DND-41 (cell line): Measurements from ENCODE around the gene AHRR.

Experiments used
- EZH2 ChIP-seq: IDR thresholded peaks from 3 replicates; pipeline ENCODE4 v1.6.1; 2012; ENCODE audit warnings: borderline replicate concordance, low read depth, mild to moderate bottlenecking, moderate library complexity, low read length, inconsistent platforms; ENCODE audit not compliant: severe bottlenecking
- TF ChIP-seq, protein P1 (sequence below): IDR thresholded peaks from 2 replicates; pipeline ENCODE4 v1.5.1; 2012; ENCODE audit warnings: borderline replicate concordance, low read length, moderate library complexity, mild to moderate bottlenecking; ENCODE audit not compliant: poor library complexity, severe bottlenecking; ENCODE audit errors: extremely low read depth

DNA sequence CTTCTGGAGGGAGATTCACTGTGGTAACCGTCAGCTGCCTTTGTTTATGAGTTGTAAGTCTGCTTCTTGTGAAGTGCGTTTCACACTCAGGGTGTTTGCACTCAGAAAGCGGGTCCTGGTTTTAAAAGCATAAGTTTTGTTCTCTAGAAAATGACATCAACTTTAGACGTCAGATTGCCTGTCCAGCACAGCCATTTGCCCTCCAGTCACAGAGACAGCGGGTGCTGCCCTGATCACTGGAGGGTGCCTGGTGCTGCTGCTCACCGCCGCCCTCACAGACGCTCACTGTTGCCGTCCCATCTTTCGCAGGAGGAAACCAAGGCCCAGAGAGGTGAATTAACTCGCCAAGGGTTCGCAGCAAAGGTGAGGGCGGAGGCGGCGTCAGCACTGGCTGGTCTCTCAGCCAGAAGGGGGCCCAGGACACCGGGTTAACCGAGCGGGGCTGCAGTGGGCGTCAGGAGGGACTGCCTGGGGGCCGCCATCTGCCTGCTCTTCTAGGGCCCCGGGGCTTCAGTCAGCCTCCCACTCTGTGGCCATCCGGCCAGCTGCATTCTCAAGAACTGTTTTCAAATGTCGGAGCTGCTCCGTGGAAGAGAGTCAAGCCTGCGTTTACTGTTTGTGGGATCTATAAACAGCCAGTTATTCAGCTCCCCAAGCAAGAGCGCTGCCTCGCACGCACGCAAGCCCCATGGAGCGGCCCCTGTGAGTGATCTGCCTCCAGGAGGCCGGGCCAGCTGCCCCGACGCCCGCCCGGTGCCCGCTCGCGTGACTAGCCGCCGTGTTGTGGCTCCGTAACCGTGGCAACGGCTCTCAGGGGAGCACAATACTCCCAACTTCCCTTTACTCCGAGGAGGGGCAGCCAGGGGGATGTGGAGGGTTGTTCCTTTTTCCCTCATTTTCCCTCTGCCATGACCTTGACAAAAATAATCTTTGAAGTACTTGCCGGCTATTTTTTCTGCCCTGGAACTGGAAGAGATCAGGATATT, 78.1 kb downstream of the AHRR start:
- TF ChIP-seq, protein P1, sequence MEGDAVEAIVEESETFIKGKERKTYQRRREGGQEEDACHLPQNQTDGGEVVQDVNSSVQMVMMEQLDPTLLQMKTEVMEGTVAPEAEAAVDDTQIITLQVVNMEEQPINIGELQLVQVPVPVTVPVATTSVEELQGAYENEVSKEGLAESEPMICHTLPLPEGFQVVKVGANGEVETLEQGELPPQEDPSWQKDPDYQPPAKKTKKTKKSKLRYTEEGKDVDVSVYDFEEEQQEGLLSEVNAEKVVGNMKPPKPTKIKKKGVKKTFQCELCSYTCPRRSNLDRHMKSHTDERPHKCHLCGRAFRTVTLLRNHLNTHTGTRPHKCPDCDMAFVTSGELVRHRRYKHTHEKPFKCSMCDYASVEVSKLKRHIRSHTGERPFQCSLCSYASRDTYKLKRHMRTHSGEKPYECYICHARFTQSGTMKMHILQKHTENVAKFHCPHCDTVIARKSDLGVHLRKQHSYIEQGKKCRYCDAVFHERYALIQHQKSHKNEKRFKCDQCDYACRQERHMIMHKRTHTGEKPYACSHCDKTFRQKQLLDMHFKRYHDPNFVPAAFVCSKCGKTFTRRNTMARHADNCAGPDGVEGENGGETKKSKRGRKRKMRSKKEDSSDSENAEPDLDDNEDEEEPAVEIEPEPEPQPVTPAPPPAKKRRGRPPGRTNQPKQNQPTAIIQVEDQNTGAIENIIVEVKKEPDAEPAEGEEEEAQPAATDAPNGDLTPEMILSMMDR = no peak
- TF ChIP-seq EZH2 = no peak
